ENCODE data around the gene ICAM3.

ICAM3 gene

GRCh38 chr19:10325732-10326131 lies 13.7 kb downstream of the ICAM3 start:
- Histone ChIP-seq H3K36me3 (replicated peaks) (peaks cover 84% of the 10 kb centered on the region), H3K27ac (no peak overlapping the region), H3K27me3 (replicated peaks) (no peaks in the 10 kb centered on the region), H3K4me3 (ENCODE audit: low read depth, low read length) (no peak overlapping the region)
- DNase-seq: no peak
- TF ChIP-seq CTCF (IDR thresholded peaks at IDR 0.05; ENCODE audit: low read depth, low read length, missing control alignments): no peak
- in situ Hi-C loops (cut with HindIII; ENCODE audit: low pct_ligation_motif_present, low sequenced_read_pairs): no loop called here

- H3K4me3 ChIP-seq (ENCODE audit: low read depth, low read length): no peak overlapping the region
- H3K27me3 ChIP-seq (replicated peaks): no peaks in the 10 kb centered on the region
- in situ Hi-C loops (cut with HindIII; ENCODE audit: low pct_ligation_motif_present, low sequenced_read_pairs): no loop called here
- no peak for TF ChIP-seq CTCF (IDR thresholded peaks at IDR 0.05; ENCODE audit: low read depth, low read length, missing control alignments)
- H3K36me3 ChIP-seq (replicated peaks): peaks cover 78% of the 10 kb centered on the region
- DNase-seq: no peak
- no peak overlapping the region for H3K27ac ChIP-seq
Measured at GRCh38 chr19:10321874-10322835, 17.3 kb downstream of the ICAM3 start.

- H3K27me3 ChIP-seq (replicated peaks): no peaks in the 10 kb centered on the region
- H3K4me3 ChIP-seq (ENCODE audit: low read depth, low read length): no peak overlapping the region
- no peak for TF ChIP-seq CTCF (IDR thresholded peaks at IDR 0.05; ENCODE audit: low read depth, low read length, missing control alignments)
- peaks cover 80% of the 10 kb centered on the region for H3K36me3 ChIP-seq (replicated peaks)
- in situ Hi-C loops (cut with HindIII; ENCODE audit: low pct_ligation_motif_present, low sequenced_read_pairs): no loop called here
- no peak for DNase-seq
- no peak overlapping the region for H3K27ac ChIP-seq
Measured at GRCh38 chr19:10321417-10321797, 18.0 kb downstream of the ICAM3 start.

- no peaks in the 10 kb centered on the region for H3K27me3 ChIP-seq (replicated peaks)
- no peak for DNase-seq
- no peak overlapping the region for H3K27ac ChIP-seq
- no peak for TF ChIP-seq CTCF (IDR thresholded peaks at IDR 0.05; ENCODE audit: low read depth, low read length, missing control alignments)
- no peak overlapping the region for H3K4me3 ChIP-seq (ENCODE audit: low read depth, low read length)
- H3K36me3 ChIP-seq (replicated peaks): peaks cover 77% of the 10 kb centered on the region
- in situ Hi-C loops (cut with HindIII; ENCODE audit: low pct_ligation_motif_present, low sequenced_read_pairs): no loop called here
Measured at GRCh38 chr19:10320602-10321416, 18.6 kb downstream of the ICAM3 start.

GRCh38 chr19:10318807-10319682 lies 20.4 kb downstream of the ICAM3 start:
- H3K27ac ChIP-seq: no peak overlapping the region
- H3K36me3 ChIP-seq (replicated peaks): peaks cover 59% of the 10 kb centered on the region
- no peak for DNase-seq
- no peak for TF ChIP-seq CTCF (IDR thresholded peaks at IDR 0.05; ENCODE audit: low read depth, low read length, missing control alignments)
- in situ Hi-C loops (cut with HindIII; ENCODE audit: low pct_ligation_motif_present, low sequenced_read_pairs): no loop called here
- no peaks in the 10 kb centered on the region for H3K27me3 ChIP-seq (replicated peaks)
- H3K4me3 ChIP-seq (ENCODE audit: low read depth, low read length): no peak overlapping the region

Data from brain microvascular endothelial cell (primary cell).